Activated effector memory CD4-positive, alpha-beta T cell treated with Interleukin-2 at 50 U/mL for 16 hours (primary cell): ENCODE measurements around the gene CDC14A.
A peak's percentile ranks its signal among the peaks of the same experiment; 100 is the strongest.

Experiments used
- DNase-seq: peaks from one replicate; pipeline ENCODE4 v3.0.0-alpha.2; 2020

CDC14A gene

DNA sequence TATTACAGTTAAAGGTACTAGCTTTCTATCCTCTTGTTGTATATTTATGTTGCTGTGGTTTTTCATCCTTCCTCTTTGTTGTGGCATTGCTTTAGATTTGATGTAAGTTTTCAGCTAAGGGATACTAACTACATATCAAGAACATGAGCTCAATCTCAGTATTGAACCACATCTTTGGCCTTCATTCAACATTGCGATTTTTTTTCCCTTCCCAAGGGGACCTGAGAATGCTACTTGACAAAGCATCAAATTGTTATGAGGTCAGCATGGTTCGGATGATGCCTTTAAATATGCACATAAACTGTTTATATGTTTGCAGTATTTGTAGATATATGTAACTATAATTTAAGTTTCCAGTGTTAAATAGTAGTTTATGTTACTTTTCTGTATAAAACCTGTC lies 153.9 kb downstream of the CDC14A start:
- DNase-seq: no peak

DNA sequence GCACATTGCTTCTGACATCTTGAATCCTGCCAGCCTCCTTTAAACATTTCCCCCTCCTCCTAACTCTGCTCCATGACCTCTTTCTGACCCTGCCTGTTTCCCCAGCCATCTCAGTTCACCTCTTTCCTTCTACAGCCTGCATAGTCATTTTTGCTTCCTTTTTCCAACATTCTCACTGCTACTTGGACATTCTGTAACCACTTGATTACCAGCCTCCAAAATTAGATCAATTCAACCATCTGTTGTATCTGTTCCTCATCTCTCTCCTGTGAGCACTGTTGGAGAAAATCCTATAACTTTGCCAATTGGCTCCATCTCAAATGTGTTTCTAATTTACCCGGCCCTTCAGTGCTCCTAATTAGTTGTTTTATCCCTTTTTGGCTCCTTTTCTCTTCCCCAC lies 158.1 kb downstream of the CDC14A start:
- no peak for DNase-seq

DNA sequence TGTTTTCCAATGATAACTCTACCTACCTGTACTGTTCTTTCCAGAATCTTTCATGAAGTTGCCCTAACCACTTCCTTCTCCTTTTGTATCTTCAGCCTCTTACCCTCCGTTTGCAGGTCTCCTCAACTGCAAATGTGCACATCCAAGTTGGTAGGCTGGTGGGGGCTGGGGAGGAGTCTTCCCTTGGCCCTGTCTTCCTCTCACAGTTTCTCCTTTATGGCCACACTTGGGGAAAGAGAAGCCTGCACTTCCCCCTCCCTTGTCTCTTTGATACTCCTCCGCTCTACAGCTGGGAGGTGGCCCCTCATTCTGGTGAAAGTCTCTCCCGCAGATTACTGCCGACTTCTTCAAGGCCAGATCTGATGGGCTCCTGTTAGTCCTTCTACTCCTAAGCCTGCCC lies 158.8 kb downstream of the CDC14A start:
- no peak for DNase-seq

DNA sequence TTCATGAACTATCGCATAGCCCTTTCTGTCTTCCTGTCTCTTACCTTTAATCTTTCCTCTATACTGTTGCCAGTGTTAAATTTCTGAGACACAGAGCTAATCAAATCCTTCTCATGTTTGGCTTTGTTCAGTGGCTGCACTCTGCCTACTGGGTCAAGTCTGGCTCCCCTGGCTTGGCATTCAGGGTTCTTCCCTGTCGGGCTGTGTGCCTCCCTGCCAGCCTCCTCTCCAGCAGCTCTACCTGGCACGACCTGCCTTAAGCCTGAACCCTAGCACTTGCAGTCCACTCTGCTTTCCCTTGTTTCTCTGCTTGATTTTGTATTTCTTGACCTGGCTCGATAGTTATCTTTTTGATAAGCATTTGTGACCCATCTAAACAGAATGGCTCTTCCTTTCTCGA lies 159.5 kb downstream of the CDC14A start:
- no peak for DNase-seq

DNA sequence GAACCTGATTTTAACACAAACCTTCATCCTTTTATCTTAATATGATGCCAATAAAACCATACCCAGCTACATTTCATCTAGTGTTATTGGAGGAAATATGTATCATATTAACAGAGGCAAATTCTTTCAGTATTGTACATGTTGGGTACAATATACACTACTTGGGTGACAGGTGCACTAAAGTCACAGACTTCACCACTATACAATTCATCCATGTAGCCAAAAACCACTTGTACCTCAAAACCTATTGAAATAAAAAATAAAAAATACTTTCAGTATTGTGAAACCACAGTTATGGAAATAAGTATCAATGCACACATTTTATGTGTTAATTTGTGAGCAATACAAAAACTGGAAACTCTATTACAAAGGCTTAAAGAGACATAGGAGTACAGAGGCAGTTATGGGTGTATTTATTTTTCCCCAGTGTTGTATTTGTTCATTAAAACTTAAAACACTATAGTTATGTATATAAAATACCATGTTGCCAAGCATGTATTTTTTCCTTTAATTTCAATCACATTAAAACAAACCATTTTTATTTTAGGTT lies 160.6 kb downstream of the CDC14A start:
- DNase-seq: no peak

DNA sequence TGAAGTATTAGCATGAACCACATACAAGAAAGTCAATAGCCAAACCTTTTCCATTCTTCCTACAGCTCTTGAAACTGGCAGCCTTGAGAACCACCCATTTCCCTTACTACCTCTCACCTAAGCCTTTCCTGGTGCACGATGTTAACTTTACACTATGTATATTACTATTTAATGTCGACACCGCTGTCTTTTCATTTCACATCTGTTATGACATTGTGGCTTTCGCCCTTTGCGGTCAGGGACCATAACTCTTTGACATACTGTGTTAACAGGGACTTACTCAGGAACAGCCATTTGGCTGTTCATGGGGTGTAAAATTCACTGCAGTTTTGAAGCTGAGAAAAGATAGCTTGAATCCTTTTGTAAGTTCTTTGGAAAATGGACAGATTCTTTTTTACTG lies 164.6 kb downstream of the CDC14A start:
- DNase-seq: no peak

DNA sequence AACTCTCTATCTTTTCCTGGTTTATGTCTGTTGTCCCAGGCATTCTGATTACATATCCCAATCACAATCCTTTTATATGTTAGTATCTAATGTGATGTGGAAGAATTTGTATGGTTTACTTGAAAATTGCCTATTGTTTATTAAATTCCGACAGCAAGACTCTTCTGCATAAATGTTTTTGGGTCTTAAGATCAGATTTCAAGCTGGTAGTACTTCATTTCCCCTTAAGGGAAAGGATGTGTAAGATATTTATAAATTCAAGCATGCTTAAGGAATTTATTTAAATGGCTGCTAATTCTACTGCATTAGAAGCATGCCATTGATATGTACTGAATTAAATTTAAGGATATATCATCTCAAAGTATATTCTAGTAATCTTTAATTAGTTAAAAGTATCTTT lies 165.2 kb downstream of the CDC14A start:
- DNase-seq: no peak

DNA sequence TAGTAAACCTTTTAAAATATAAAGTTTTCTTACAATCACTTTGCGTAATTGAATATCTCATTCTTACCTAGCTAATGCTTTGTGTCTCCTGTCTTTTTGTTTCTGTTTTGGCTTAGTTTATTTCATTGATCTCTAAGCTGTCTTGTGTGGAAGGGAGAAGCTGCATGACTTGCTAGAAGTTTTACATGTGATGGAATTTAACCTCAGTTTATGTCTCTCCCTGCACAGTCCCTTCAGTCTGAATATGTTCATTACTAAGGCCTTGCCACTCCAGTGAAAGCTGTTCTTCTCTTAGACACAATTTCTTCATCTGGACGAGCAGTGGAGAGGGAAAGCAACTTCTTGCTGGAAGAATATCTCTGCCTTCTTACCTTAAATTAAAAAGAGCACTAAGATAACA lies 165.7 kb downstream of the CDC14A start:
- DNase-seq: no peak

DNA sequence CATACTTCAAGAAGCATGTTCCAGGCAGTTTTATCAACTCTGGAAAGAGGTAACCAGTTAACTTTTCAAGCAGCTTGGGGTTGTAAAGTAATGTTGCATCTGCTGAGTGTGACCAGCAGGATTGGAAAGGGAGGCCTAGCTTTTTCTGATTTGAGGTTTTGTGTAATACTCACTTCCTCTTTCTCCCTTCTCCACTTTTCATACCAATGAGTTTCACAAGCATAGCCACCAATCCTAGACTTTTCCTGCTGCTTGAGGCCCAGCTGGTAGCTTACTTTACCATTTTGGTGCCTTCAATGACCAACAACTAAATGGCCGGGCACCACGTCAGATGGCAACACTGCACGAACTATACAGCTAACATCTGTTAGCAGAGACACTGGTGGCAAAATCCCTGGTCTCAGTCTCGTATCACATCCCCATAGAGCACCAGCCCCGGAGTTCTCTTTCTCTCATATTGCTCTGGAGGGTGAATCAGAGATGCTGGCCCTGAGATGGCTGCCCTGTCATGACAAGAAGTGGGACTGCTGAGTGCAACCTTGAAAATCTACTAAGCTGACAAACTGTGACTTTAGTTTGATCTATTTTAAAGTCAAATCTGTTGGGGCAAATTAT lies 170.8 kb downstream of the CDC14A start:
- no peak for DNase-seq

DNA sequence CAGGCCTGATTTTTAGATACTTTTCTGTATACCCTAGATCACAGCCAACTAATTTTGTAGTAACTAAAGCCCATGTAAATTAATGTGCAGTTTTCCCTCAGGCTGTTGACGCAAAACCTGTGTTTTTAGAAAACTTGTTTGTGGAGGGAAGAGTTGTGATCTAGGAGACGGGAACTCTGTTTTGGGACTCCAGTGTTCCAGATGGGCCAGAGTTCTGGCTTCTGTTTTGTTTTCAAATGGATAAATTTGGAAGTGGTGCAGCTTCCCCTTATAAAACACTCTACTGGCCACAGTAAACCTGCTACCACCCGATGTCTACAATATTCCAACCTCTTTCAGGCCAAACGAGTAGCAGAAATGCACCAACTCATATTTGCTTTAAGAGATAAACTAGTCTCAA lies 172.0 kb downstream of the CDC14A start:
- no peak for DNase-seq

DNA sequence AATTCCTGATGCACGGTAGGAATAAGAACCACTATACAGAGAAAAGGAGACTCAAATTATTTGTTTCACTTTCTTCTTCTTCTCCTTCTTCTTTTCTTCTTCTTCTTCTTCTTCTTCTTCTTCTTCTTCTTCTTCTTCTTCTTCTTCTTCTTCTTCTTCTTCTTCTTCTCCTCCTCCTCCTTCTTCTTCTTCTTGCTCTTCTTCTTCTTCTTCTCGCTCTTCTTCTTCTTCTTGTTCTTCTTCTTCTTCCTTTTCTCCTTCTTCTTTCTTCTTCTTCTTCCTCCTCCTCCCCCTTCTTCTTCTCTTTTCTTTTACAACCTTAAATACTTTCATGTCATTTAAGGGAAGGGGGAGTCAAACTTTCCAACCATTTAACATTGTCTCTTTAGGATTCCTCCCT lies 174.6 kb downstream of the CDC14A start:
- DNase-seq: no peak

DNA sequence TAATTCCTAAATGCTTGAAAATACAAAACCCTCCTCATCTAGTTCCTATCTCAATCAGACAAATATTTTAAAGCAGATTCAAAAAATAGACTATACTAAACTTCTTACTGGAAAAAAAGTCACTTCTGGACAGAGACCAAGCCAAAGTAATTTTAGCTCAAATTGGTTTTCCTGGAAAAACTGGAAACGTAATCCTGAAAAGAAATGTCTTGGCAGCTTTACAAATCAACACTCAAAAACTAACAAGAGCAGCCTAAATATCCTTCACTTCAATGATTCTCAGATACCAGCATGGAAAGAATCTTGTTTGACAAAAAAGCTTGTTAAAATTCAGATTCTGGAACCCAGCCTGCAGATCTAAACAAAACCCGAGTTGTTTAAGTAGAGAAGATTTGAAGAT lies 176.6 kb downstream of the CDC14A start:
- DNase-seq: no peak

DNA sequence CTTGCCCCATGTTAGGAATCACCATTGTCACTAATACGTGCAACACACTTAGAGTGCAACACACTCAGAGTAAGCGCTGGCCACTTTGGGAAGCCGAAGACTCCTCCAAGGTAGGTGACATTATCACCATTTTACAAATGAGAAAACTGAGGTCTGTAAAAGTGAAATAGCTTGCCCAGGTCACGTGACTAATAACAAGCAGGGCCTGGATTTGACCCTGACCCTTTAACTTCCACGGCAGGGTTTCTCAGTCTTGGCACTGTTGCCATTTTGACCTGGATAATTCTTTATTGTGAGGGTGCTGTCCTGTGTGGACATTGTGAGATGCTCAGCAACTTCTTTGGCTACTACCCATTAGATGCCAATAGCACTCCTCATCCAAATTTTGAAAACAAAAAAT lies 177.8 kb downstream of the CDC14A start:
- DNase-seq: no peak

DNA sequence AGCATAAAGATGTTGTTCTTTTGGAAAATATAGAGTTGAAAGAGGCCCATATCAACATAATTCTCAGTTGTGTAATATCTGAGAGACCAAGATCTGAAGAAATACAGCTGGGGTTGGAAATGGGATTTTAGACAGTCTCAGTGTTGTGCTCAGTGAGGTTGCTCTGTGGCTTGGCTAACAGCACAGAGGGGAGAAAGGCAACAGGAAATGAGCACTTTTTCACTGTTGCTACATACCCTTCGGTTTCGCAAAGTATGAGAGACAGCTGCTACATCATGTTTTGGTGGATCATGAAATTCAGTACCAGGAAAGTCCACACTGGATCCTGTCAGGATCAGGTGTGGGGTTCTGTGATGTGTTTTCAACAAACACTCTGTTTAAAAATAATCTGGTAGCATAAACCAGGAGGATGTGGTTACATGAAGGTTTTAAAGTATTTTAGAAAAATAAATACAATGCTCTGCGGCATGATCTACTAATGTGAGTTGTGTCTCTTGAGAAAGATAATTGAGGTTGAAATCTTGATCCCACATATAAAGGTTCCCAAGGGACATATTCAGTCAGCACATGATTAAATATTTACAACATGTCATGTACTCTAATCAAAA lies 178.7 kb downstream of the CDC14A start:
- DNase-seq: no peak

DNA sequence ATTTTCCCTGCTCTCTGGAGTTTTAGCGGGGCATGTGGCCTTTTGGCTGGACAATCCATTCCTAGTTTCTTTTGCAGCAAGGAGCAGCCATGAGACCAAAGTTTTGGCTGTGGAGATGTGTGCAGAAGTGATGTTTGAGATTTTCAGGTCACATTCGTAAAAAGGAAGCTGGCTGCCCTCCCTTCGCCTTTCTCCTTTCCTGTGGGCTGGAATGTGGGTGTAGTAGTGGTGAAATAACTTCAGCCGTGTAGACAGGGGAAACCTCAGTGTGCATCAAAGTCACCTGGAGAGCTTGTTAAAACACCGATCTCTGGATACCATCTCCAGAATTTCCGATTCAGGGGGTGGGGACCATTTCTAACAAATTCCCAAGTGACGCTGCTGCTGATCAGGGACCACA lies 180.3 kb downstream of the CDC14A start:
- DNase-seq: no peak

DNA sequence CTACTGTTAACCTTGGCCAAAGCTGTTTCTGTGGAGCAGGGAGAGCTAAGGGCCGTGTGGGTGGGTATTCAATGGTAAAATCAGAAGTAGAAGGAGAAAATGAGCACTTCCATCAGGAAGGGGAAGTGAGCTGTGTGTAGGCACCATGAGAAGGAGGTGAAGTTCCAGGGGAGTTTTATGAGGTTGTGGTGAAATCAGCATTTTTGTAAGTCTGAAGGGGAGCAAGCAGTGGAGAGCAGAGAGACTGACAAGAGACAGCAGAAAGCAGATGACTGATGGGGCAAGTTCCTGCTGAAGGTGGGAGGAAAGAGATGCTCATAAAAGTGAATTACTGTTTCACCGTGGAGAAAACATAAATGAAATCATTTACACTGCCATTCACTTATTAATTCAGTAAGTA lies 183.0 kb downstream of the CDC14A start:
- DNase-seq: no peak

DNA sequence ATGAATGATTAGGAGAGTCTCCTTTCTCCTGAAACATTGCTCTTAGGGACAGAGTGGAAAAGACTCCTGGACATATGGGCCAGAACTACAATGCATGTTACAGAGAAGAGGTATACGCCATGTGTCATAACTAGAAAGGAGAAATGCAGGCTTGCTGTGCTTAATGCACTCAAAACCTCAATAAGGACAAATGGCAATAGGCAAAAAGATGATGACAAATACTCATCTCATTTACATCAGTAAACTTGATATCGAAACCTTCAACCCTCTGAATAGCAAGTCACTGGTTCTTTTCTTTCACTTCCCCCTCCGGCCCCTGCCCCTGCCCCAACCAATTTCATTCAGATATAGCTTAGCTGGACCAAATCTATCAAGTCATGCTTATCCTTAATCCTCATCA lies 183.7 kb downstream of the CDC14A start:
- DNase-seq: no peak

DNA sequence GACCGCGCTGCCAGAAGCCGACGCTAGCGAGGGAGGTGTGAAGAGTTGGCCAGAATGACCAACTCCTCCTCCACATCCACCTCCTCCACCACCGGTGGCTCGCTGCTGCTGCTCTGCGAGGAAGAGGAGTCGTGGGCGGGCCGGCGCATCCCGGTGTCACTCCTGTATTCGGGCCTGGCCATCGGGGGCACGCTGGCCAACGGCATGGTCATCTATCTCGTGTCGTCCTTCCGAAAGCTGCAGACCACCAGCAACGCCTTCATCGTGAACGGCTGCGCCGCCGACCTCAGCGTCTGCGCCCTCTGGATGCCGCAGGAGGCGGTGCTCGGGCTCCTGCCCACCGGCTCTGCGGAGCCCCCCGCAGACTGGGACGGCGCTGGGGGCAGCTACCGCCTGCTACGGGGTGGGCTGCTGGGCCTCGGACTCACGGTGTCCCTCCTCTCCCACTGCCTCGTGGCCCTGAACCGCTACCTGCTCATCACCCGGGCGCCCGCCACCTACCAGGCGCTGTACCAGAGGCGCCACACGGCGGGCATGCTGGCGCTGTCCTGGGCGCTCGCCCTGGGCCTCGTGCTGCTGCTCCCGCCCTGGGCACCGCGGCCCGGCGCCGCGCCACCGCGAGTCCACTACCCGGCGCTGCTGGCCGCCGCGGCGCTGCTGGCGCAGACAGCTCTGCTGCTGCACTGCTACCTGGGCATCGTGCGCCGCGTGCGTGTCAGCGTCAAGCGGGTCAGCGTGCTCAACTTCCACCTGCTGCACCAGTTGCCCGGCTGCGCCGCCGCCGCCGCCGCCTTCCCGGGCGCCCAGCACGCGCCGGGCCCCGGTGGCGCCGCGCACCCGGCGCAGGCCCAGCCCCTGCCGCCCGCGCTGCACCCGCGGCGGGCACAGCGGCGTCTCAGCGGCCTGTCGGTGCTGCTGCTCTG lies 186.9 kb downstream of the CDC14A start:
- peak; percentile 18 for DNase-seq

DNA sequence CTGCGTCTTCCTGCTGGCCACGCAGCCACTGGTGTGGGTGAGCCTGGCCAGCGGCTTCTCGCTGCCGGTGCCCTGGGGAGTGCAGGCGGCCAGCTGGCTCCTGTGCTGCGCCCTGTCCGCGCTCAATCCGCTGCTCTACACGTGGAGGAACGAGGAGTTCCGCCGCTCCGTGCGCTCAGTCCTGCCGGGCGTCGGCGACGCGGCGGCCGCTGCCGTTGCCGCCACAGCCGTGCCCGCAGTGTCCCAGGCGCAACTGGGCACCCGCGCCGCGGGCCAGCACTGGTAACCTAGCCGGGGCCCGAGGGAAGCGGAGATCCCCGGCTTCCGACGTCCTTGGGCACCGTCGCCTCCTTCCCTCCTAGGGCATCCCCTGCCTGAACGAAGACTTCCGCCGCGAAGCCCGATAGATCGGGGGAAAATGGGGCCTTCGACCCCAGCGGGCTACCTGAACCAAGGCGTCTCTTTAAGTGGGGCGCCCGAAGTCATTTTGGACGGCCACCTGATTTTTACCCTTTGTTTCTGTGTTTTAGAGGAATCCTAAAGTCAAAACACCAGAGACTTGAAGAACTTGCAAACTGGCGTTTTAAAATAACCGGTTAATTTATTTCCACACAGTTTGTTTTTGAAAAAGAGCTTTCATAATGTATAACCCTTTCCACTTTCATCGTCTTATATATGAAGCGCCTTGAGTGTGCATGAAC lies 187.7 kb downstream of the CDC14A start:
- no peak for DNase-seq

DNA sequence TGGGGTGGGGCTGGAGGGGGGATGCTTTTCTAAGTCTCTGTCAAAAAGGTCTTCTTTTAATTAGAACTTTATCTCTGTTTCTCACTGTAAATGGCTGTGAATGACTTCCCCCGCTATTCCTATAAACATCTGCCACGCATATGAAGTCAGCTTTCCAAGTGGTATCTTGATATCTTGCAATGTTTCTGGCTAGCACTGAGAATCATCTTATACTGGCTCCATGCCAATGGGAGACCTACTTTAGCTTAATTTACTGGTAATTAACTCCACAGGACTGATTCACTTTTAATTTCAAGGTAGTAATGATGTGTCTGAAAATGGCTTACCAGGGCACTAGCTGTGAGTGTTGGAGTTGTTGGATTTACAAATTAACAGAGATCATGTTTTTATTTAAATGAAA lies 190.0 kb downstream of the CDC14A start:
- DNase-seq: no peak

DNA sequence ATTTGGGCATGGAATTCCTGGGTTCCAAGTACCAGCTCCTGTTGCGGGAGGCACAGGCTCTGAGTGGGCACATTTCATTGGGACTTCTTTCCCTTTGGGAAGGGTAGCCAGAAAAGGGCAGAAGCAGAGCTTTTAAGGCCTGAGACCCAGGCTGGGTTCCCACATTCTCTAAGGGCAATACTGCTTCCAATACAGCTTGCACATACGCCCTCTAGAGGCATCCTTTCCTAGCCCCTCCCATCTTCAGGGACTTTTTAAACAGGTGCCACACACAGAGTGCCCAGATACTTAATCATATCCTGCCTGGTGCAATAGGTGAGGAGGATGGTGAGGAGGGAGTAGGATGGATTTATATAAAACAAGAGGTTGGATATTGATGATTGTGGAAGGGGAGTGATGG lies 191.3 kb downstream of the CDC14A start:
- no peak for DNase-seq

DNA sequence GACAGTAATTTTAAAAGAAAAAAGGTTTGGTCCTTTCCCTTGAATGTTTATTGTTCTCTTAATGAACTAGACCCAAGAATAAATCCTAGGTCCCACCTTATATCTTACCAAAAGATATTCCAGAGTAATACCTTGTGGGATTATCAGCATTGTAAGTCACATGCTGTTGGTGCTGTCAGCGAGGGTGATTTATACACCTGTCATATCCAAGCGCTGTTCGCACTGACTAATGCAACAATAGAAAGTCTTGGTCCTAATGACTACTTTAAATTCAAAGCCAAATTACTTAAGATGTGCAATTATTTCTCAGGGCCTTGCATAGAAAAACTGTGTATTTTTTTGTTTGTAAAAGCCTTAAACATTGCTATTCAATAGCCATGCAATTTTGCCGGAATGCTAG lies 192.5 kb downstream of the CDC14A start:
- no peak for DNase-seq

DNA sequence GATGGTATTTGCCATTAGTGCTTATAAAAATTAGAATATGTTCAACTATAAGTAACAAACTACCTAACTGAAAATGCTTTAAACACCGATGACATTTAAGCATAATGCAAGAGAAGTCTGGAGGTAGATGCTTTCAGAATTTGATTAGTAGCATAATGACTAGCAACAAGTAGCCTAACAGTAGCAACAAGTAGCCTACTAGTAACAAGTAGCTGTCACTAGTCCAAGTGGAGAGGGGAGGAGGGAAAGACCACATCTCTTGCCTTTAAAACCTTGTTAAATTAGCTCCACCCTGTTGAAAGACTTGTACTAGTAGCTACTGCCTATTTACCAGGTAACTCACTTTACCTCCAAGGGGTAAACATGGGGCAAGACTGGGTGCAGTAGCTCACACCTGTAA lies 193.5 kb downstream of the CDC14A start:
- DNase-seq: no peak
